ENCODE results near the gene TRIM40. TPM values are rescaled to one million over a fixed set of nuclear protein-coding genes. Genes with fewer than 3 reads are reported as not detected.

Gene TRIM40, protein sequence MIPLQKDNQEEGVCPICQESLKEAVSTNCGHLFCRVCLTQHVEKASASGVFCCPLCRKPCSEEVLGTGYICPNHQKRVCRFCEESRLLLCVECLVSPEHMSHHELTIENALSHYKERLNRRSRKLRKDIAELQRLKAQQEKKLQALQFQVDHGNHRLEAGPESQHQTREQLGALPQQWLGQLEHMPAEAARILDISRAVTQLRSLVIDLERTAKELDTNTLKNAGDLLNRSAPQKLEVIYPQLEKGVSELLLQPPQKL
- not detected for total RNA-seq
- long read RNA-seq, donor 1, result 0 reads
- long read RNA-seq, donor 2, result 0 reads

DNA sequence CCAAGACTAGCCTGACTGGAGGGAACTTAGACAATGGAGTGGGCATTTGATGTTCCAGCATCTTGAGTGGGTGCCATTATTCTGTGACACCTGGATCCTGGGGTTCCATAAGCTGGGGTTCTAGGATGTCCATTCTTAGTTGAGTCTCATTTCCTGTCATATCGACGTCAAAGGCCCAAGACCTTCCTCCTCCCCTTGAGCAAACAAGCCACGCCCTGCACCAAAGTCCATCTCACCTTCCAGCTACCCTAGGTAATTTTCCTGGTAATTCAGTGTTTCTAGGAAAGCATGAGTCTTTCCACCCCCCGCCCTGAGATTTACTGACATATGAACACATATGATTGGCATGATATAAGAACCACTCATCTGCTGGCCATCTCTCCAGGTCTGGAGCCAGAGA lies at the start of gene TRIM40:
Gene TRIM40, plus strand, starts transcription at position 384 of the 400 bp plus-strand sequence. CDS start 897 bp downstream, outside the sequence.
- no peak for DNase-seq (ENCODE audit: low spot score)
- intact Hi-C loops (cut with DNase I), result no loop called here

DNA sequence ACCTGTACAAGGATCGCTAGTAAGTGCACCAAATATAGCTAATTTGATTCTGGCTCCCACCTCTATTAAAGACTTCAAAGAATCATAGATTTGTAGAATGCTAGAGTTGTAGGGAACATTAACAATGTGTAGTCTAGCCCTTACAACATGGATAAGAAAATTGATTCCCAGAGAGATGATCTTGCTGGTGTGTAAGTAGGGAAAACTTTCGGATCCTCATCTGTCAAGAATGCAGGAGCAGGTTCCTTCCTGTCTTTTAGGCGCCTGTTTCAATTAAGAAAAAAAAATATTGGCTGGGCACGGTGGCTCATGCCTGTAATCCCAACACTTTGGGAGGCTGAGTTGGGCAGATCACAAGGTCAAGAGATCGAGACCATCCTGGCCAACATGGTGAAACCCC lies 48.1 kb upstream of the TRIM40 start:
- intact Hi-C loops (cut with DNase I), result no loop called here
- no peak for DNase-seq (ENCODE audit: low spot score)

DNA sequence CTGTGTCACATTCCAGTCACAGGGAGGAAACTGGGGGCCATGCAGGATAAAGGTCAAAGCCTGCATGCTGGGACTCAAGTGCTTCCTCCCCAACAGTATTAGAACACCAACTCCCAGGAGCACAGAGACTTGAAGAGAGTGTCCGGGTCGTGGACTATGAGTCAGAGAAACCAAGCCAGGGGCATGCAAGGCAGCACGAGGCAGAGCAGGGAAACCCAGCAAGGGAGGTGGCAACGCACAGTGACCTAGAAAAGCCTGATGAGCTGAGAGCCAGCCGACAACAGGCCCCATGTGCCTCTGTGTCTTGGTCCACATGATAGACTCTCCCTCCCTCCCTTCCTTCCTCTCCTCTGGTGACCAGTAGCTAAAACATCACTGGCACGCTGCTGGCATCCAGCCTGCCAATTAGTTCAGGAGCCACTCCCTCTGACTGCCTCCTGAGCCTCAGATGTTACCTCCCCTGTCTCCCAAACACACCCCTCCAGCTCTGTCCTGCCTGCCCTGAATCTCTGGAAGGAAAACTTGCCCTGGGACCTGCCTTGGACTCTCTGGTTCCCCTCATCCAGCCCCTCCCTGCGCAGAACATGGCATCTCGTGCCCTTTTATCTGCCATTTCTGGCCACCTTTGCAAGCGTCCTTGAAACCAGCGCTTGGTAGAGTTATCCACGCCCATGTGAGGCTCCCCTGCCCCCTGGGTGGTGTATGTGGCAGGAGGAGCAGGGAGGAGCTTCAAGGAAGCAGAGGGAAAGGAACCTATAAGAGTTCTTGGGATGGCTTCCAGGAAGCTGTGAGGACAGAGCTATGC lies 44.2 kb upstream of the TRIM40 start:
- DNase-seq (ENCODE audit: low spot score), result no peak
- intact Hi-C loops (cut with DNase I), result no loop called here

DNA sequence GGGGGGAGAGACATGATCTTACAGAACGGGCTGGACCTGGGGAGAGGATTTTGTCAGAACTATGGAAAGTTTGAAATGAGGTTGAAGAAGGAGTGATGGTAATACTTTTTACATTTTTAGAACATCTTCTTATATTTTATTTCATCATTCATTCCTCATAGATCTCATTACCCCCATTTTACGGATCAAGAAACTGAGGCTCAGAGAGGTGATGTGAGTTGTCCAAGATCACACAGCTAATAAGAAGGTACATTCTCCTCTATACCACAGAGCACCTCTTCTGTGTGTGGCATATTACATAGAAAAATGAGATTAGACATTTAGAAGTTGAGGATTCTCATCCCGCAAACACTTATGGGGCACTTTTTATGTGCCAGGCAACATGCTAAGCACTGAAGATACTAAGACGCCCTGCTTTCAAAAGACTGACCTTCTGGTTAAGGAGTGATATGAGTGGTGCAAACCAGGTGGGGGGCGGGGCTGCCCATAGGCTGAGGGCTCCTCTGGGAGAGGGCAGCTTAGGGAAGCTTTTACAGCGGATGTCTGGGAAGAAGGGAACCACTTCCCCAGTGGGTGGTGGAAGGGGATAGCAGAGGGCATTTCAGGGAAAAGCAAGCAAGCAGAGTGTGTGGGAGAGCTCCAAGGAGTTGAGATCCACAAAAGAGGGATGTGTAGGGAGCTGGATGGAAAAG lies 42.9 kb upstream of the TRIM40 start:
- intact Hi-C loops (cut with DNase I), result no loop called here
- no peak for DNase-seq (ENCODE audit: low spot score)

DNA sequence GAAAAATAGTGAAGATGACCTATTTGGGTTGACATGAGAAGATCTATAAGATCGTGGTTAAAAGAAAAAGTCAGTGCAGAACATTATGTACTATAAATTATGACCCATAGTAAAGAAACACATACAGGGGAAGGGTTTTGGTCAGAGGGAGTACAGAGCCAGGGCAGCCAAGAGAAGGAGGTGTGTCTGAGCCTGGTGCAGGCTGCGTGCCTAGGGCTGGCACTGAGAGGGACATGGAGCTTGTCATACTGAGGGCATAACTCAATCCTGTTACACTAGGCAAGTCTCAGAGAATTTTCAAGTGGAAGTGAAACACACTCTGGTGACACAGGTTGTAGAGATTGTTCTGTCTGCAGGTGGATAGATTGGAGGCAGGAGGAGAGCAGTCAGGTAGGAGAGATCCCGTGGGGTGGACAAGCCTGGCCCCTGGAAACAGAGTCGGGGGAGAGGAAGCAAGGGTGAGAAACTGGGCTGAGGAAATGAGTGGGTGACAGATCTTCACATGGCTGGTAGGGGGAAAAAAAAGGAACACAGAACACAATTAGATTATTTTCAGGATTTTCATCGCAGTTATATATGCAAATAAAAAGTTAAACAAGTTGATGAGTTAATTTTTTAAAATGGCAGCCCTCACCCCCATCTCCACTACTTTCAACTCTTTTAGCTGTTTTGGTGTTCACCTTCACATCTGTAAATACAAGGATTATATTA lies 41.8 kb upstream of the TRIM40 start:
- intact Hi-C loops (cut with DNase I), result no loop called here
- no peak for DNase-seq (ENCODE audit: low spot score)

DNA sequence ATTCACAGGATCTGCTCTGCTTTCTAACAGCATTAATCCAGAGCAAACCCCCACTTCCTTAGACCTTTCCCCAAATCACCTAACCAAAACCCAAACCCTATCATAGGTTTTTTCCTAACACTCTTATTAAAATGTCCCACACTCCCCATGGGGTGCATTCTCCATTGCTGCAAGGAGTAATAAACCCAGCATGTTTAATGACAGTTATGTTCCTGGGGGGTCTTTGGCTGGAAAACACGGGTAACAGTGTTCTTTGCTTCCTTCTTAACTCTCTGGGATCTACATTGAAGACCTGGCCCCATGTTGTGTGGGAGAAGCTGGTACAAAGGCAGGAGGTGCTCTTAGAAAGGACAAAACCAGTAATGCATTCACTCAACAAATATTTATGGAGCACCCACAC lies 39.1 kb upstream of the TRIM40 start:
- DNase-seq (ENCODE audit: low spot score), result no peak
- intact Hi-C loops (cut with DNase I), result no loop called here

DNA sequence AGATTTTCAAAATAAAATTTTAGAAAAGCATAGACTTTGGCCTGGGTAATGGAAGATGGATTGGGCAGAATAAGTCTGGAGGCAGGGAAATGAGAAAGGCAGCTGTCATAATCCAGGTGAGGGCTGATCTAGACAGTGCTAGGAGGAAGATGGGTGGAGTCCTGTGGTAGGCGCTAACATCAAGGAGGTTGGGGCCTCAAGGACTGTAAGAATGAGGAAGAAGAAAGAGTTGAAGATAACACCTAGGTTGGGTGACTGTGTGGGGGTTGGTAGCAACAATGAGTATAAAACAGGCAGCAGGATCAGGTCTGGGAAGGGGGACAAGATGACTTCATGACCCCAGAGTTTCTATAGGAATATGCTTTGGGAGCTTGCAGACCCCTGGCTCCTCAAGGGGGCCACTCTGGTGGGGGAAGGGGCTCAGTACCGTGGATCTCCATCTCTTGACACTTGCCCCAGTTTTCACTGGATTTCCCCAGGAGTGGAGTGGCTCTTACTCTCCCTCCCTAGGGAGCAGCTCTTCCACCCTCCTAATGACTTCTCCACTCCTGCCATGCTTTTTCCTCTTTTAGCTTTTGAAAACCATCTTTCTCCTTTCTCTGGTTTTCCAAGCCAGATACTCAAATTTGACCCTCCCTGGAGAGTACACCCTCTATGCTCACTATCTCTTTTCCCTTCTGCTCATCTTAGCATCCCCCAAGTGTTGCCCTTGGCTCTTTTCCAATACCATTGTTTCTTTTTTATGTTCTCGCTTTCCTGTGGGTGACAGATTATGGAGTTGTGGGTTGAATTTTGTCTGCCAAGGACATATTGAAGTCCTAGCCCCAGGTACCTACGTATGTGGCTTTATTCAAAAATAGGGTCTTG lies 37.8 kb upstream of the TRIM40 start:
- DNase-seq (ENCODE audit: low spot score), result no peak
- intact Hi-C loops (cut with DNase I), result no loop called here

DNA sequence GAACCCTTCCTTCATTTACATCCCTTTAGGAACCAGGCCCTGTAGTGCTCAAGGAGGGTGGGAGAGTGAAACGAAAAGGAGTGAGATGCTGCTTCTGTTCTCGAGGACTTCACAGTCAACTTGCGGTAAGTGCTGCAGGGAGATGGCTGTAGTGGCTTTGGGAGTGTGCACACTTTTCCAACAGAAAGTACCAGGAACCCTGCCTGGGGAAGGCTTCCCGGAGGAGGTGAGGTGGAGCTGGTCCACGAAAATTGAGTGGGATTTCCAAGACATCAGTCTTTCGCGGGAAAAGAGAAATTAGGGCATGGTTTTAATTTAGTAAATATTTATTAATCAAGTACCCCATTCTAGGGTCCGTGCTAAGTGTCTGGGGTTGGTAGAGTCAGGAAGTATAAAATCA lies 35.8 kb upstream of the TRIM40 start:
- DNase-seq (ENCODE audit: low spot score), result no peak
- intact Hi-C loops (cut with DNase I), result no loop called here

DNA sequence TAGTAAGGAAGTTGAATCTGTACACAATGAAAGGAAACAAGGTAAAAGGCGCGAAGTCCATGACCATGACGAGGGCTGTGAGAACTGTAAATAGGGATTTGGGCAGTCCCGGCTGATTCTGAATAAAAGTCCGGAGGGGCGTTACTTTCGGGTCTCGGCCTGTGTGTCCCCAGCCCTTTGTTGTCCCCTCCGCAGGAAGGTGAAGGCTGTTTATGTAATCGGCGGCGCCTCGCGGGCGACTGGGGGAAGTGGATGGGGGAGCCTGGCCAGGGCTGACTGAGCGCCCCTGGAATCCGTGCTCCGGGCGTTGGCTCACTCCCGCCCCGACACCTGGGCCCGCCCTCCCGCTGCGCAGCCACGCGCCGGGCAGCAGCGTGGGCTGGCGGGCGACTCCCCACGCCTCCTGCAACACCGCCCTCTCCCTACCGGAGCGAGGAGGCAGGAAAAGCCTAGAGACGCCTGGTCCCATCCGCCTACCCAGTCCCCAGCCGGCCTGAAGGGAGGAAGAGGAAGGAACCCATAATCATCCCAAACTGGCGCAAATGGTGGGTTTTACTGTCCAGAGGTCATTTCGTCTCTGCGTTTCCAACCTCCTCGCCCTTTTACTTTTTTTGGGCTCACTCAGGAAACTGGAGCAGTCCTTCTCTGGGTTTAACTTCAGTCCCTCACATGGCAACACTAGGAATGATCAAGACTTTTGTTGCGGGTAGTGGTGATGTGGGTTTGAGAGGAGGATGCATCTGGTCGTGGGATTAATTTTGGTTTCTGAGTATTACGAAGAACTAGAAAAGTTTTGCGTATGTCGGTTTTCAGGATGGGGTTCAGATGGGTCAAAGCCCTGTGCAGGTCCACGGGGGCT lies 35.1 kb upstream of the TRIM40 start:
- intact Hi-C loops (cut with DNase I), result no loop called here
- no peak for DNase-seq (ENCODE audit: low spot score)

DNA sequence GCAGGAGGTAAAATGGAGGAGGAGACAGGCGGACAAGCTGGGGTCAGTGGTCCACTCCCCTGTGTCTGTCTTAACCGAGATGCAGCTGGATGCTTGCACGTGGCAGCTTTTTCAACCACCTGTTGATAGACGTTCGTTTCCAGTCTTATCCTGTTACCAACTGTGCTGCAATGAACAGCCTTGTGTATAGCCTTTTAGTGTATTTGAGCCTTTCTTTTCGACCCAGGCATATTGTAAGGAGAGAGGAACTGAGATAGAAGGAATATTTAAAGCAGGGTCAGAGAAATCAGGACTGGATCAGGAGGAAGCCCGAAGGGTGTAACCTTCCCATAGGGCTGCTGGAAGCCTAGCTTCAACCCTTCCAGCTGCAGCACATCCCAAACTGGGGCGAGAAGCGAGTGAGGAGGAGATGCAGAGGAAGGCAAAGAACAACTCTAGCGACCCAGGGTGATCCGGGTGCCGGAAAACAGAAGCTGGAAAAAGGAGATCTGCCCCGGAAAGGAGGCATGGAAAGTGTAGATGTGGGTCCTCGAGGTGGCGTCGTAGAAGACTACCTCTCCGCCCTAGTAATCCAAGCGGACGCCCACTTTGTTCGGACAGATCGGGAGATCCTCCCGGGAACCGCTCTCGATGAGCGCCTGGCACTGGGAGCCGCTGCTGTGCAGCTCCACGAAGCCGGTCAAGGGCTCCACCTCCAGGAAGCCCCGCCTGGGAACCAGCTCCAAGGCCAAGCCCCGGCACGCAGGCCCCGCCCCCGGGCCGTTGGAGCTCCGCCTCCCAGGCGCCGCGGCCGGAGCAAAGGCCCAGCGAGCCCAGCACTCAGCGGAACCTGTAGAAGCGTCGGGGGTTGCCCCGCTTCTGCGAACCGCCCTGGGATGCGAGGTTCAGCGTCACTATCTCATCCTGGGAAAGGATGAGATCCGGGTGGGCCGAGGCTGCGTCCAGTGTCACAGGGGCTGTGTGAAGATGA lies 34.2 kb upstream of the TRIM40 start:
- intact Hi-C loops (cut with DNase I), result no loop called here

DNA sequence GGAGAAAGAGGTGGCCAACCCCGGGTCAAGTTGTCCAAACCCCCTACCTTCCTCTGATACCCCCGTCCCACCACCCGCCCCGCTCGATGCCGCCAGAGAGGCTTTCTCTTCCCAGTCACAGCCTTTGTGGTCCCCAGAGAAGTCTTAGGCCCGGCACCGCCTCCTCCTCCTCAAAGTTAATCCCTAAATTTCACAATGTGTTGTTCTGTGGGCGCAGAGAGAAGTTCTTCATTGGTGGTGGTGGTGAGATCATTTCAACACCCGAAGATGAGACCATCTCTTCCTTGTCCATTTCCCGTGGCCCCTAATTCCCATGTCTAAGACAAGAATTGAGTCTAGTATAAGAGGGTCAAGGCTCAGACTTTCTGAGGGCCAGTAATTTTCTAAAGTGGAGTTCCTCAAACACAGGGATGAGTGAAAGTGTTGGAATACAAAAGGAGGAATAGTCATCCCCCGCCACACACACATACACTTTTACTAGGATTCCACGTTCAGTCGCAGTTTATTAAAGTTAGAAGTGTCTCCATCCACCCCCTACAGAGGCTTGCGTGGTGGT lies 33.4 kb upstream of the TRIM40 start:
- DNase-seq (ENCODE audit: low spot score), result no peak
- intact Hi-C loops (cut with DNase I), result no loop called here

More for the DNA sequence above, 34.2 kb upstream of the TRIM40 start:
- peak; percentile 95 for DNase-seq (ENCODE audit: low spot score)

DNA sequence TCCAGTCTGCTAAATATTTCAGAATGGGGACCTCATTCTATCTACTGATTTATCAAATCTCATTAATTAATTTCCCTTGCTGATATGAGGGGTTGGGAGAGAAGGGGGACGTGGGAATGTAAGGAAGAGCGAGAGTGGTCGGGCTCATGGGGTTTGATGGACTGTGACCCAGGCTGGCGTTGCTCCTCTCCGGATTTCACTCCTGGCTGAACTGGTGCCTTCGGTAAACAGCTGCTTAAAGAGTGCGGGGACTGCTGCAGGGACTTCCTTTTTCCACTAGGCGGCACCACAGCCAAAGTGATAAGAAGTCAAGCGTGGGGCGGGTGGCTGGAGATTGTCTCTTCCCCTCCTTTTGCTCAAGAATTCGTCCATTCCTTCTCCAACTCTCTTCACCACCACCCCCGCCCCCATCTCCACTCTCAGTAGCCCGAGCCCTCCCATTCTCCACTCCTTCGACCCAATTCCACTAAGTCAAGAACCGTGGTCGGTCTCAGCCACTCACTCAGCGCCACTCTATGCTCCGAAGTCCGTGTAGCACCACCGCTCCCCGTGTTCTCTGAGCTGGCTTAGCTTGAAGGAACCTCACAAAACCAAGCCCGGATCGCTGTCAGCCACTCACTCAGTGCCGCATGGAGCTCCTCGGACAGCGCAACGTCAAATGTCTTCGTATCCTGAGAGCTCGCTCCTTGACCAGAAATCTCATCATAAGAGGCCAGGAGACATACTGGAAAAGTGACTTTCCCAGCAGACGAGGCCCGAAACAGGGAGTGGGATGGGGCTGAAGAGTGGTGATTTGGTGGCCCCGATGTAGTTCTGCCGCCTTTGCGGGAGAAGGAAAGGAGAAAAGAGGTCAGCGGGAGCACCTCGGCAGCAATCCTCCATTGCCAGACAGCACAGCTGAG lies 32.7 kb upstream of the TRIM40 start:
- intact Hi-C loops (cut with DNase I), result no loop called here
- peak; percentile 94 for DNase-seq (ENCODE audit: low spot score)

DNA sequence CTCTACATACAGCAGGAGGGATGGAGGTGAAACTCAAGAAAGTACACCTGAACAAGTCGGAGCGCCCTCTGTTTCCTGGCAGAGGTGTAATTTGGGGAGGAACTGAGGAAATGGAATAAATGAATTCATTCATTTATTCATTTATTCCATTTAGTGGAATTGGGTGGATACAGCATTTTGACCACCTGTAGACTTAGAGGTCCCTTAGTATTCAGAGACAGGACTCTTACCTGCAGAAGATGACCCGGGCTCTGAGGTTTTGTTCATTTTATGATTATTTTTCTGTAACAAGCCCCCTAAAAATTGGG lies 32.1 kb upstream of the TRIM40 start:
- intact Hi-C loops (cut with DNase I), result no loop called here
- DNase-seq (ENCODE audit: low spot score), result no peak

DNA sequence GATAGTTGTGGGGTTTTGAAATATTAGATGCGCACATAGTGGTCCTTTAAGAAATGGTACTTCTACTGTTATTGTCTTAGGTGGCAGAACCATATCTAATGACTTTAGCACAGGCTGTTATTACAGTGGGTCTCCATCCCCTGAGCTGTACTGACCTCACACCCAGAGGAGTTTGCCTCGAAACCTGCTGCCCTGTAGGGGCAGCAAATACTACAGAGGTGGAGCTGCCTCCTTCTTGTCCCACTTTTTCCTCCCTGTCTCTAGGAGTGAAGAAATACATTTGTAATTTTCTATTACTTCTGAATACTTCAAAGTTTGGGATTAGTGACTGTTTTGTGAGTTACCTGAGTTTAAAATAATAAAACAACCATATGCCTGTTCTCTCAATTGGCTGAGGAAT lies 31.3 kb upstream of the TRIM40 start:
- no peak for DNase-seq (ENCODE audit: low spot score)
- intact Hi-C loops (cut with DNase I), result no loop called here

DNA sequence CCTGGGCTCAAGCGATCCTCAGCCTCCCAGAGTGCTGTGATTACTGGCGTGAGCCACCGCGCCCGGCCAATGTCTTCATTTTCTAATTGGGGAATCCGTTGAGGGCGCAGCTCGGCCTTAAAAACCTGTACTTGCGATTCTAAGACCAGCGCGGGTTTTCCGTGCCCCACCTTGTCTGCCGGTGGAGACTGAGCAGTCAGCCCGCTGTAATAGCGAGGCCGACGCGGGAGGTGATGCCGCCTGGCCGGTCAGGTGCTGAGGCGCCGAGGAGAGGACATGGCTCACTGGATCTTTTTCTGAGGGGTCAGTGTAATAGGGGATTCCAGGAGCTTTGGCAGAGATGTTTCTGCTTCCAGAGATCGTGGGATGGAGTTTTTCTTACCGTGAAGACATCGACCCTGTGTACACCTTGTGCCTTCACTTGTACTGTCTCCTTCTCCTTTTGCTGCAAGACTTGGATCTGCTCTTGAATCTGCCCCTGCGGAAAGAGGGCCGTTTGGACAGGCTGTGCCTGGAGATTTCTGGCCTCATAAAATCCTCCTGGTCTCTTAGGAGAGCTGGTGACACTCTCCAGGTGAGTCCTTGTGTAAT lies 24.6 kb upstream of the TRIM40 start:
- intact Hi-C loops (cut with DNase I), result no loop called here
- DNase-seq (ENCODE audit: low spot score), result no peak
